GM19468 (cell line): ENCODE measurements around the gene ZFP62.

Experiments used
- ATAC-seq: cut with Tn5 transposase; IDR thresholded peaks from one replicate; pipeline ENCODE4 v1.9.1; 2021; ENCODE audit warnings: mild to moderate bottlenecking, moderate library complexity, moderate number of reproducible peaks; ENCODE audit not compliant: unreplicated experiment; ENCODE audit errors: extremely low read depth

The ZFP62 gene

GRCh38 chr5:180813420-180813819, 47.7 kb downstream of the ZFP62 start:
- ATAC-seq: no peak

- ATAC-seq: no peak
Observed at GRCh38 chr5:180811623-180812124, 49.4 kb downstream of the ZFP62 start.

- ATAC-seq: no peak
Observed at GRCh38 chr5:180810959-180811622, 50.0 kb downstream of the ZFP62 start.

GRCh38 chr5:180810210-180810958, 50.7 kb downstream of the ZFP62 start:
- ATAC-seq: peak; percentile 37

GRCh38 chr5:180809403-180810209, 51.5 kb downstream of the ZFP62 start:
- ATAC-seq: peak; percentile 16

GRCh38 chr5:180808461-180809000, 52.5 kb downstream of the ZFP62 start:
- no peak for ATAC-seq

GRCh38 chr5:180807654-180808414, 53.2 kb downstream of the ZFP62 start:
- no peak for ATAC-seq

GRCh38 chr5:180807046-180807445, 54.0 kb downstream of the ZFP62 start:
- ATAC-seq: no peak

- ATAC-seq: no peak
Observed at GRCh38 chr5:180806351-180807011, 54.6 kb downstream of the ZFP62 start.

GRCh38 chr5:180804129-180804618, 56.9 kb downstream of the ZFP62 start:
- no peak for ATAC-seq

- ATAC-seq: peak; percentile 59
Observed at GRCh38 chr5:180803181-180804128, 57.6 kb downstream of the ZFP62 start.

- no peak for ATAC-seq
Observed at GRCh38 chr5:180802325-180803180, 58.5 kb downstream of the ZFP62 start, which contains the start of gene MGAT1. Gene MGAT1 (minus strand): TSS chr5:180802806. CDS start chr5:180792971, 9,835 bp downstream.

GRCh38 chr5:180801596-180802324, 59.3 kb downstream of the ZFP62 start:
- ATAC-seq: no peak

- no peak for ATAC-seq
Observed at GRCh38 chr5:180799902-180800801, 60.9 kb downstream of the ZFP62 start.

- no peak for ATAC-seq
Observed at GRCh38 chr5:180799194-180799593, 61.9 kb downstream of the ZFP62 start.
